Measurements from ENCODE around the gene FOCAD. TPM values are rescaled to one million over a fixed set of nuclear protein-coding genes. Genes with fewer than 3 reads are reported as not detected.

The FOCAD gene
- total RNA-seq, 2 experiments from 2014 or later = 13.8 to 18.5 TPM

DNA sequence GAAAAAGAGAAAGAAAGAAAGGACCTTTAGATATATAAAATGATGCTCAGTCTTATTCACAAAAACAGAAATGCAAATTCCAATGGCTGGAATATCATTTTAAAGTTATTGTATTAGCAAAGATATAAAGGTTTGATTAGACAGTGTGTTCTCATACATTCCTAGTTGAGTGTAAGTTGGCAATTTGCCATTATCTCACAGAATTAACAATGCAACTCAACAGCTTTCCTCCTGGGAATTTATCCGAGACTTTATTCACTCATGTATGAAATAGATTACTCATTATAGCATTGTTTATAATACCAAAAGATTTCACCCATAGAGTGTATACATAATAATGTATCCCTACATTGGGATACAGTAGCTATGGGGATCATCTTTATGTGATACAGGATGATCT, 34.7 kb upstream of the FOCAD start:
- Histone ChIP-seq H3K9me3 (ENCODE audit: low read length) (no peaks in the 10 kb centered on the region), H2AFZ (ENCODE audit: low read length) (no peak overlapping the region), H4K20me1 (ENCODE audit: insufficient read depth, low read length) (no peaks in the 10 kb centered on the region), H3K79me2 (ENCODE audit: insufficient read depth, low read depth, low read length) (no peaks in the 10 kb centered on the region), H3K4me2 (ENCODE audit: low read length) (no peak overlapping the region), H3K4me1 (ENCODE audit: insufficient read depth, low read length, poor library complexity, severe bottlenecking) (no peaks in the 10 kb centered on the region), H3K27ac (ENCODE audit: low read depth, low read length, poor library complexity, severe bottlenecking) (no peak overlapping the region), H3K4me3 (ENCODE audit: low read depth, low read length, poor library complexity, severe bottlenecking) (no peak overlapping the region), H3K9me2 (ENCODE audit: insufficient read depth, low read length) (no peaks in the 10 kb centered on the region), H3K36me3 (ENCODE audit: insufficient read depth, low read length) (no peaks in the 10 kb centered on the region)
- ChIA-PET POLR2A (interaction anchor here (1.0 kb wide), 1 partner anchor 123 kb away, joined by 3 read pairs; no protein-coding TSS in a partner anchor), CTCF (ENCODE audit: unreplicated experiment) (interaction anchor here (0.5 kb wide), 1 partner anchor 233 kb away, joined by 3 read pairs; no protein-coding TSS in a partner anchor)
- TF ChIP-seq EZH2phosphoT487 (IDR thresholded peaks at IDR 0.05; ENCODE audit: borderline replicate concordance, low read depth, low read length) = no peak
- TF ChIP-seq, protein P1, sequence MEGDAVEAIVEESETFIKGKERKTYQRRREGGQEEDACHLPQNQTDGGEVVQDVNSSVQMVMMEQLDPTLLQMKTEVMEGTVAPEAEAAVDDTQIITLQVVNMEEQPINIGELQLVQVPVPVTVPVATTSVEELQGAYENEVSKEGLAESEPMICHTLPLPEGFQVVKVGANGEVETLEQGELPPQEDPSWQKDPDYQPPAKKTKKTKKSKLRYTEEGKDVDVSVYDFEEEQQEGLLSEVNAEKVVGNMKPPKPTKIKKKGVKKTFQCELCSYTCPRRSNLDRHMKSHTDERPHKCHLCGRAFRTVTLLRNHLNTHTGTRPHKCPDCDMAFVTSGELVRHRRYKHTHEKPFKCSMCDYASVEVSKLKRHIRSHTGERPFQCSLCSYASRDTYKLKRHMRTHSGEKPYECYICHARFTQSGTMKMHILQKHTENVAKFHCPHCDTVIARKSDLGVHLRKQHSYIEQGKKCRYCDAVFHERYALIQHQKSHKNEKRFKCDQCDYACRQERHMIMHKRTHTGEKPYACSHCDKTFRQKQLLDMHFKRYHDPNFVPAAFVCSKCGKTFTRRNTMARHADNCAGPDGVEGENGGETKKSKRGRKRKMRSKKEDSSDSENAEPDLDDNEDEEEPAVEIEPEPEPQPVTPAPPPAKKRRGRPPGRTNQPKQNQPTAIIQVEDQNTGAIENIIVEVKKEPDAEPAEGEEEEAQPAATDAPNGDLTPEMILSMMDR (conservative IDR thresholded peaks at IDR 0.05; ENCODE audit: low read length) = no peak
- intact Hi-C loops (cut with micrococcal nuclease; ENCODE audit: unreplicated experiment) = no loop called here
- BruUV-seq (replicated peaks) = no TSS peak
- DNase-seq (ENCODE audit: low spot score) = no peak

DNA sequence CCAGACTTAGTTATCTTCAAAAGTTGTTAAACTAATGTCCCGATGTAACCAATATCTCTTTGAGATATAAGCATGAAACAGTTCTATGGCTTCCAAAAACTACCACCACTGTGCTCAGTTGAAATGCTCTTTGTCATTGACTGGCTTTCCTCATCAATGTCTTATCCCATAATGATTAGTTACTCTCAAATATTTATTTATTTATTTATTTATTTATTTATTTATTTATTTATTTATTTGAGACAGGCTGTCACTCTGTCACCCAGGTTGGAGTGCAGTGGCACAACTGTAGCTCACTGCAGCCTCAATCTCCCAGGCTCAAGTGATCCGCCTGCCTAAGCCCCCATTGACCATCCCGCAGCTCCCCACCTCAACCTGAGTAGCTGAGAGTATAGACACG, 33.7 kb upstream of the FOCAD start:
- CTCF ChIA-PET (ENCODE audit: unreplicated experiment) = no interaction called here
- H3K4me3 ChIP-seq (ENCODE audit: low read depth, low read length, poor library complexity, severe bottlenecking) = no peak overlapping the region
- no TSS peak for BruUV-seq (replicated peaks)
- no peaks in the 10 kb centered on the region for H3K36me3 ChIP-seq (ENCODE audit: insufficient read depth, low read length)
- H3K9me3 ChIP-seq (ENCODE audit: low read length) = no peaks in the 10 kb centered on the region
- H3K4me2 ChIP-seq (ENCODE audit: low read length) = no peak overlapping the region
- H3K9me2 ChIP-seq (ENCODE audit: insufficient read depth, low read length) = no peaks in the 10 kb centered on the region
- POLR2A ChIA-PET = interaction anchor here (0.6 to 1.1 kb wide), 4 partner anchors 64 to 291 kb away, joined by 3 to 4 read pairs (median 3); no protein-coding TSS in a partner anchor
- no peaks in the 10 kb centered on the region for H3K79me2 ChIP-seq (ENCODE audit: insufficient read depth, low read depth, low read length)
- DNase-seq (ENCODE audit: low spot score) = no peak
- H3K27ac ChIP-seq (ENCODE audit: low read depth, low read length, poor library complexity, severe bottlenecking) = no peak overlapping the region
- H3K4me1 ChIP-seq (ENCODE audit: insufficient read depth, low read length, poor library complexity, severe bottlenecking) = no peaks in the 10 kb centered on the region
- TF ChIP-seq EZH2phosphoT487 (IDR thresholded peaks at IDR 0.05; ENCODE audit: borderline replicate concordance, low read depth, low read length) = no peak
- TF ChIP-seq, protein P1 (conservative IDR thresholded peaks at IDR 0.05; ENCODE audit: low read length) = no peak
- H2AFZ ChIP-seq (ENCODE audit: low read length) = no peak overlapping the region
- H4K20me1 ChIP-seq (ENCODE audit: insufficient read depth, low read length) = no peaks in the 10 kb centered on the region
- intact Hi-C loops (cut with micrococcal nuclease; ENCODE audit: unreplicated experiment) = no loop called here

DNA sequence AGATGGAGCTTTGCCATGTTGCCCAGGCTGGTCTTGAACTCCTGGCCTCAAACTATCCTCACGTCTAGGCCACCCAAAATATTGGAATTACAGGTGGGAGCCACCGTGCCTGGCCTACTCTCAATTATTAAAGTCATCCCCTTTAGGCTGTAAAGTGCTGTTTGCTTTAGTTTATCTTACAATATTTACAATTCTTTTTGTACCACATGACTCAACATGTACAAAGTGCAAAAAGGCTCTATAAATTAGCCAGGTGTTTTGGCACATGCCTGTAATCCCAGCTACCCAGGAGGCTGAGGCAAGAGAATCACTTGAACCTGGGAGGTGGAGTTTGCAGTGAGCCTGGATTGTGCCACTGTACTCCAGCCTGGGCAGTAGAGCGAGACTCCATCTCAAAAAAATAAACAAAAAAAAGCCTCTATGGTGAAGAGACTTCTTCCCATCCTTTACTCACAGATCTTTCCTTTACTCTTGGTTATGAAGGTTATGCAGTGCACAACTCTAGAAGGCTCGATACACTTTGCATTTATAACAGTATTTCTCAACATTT, 33.2 kb upstream of the FOCAD start:
- Histone ChIP-seq H3K4me2 (ENCODE audit: low read length) (no peak overlapping the region), H3K4me1 (ENCODE audit: insufficient read depth, low read length, poor library complexity, severe bottlenecking) (no peaks in the 10 kb centered on the region), H4K20me1 (ENCODE audit: insufficient read depth, low read length) (no peaks in the 10 kb centered on the region), H3K9me2 (ENCODE audit: insufficient read depth, low read length) (no peaks in the 10 kb centered on the region), H3K36me3 (ENCODE audit: insufficient read depth, low read length) (no peaks in the 10 kb centered on the region), H3K79me2 (ENCODE audit: insufficient read depth, low read depth, low read length) (no peaks in the 10 kb centered on the region), H3K27ac (ENCODE audit: low read depth, low read length, poor library complexity, severe bottlenecking) (no peak overlapping the region), H3K4me3 (ENCODE audit: low read depth, low read length, poor library complexity, severe bottlenecking) (no peak overlapping the region), H2AFZ (ENCODE audit: low read length) (no peak overlapping the region), H3K9me3 (ENCODE audit: low read length) (no peaks in the 10 kb centered on the region)
- BruUV-seq (replicated peaks) = no TSS peak
- ChIA-PET POLR2A (interaction anchor here (0.6 to 1.1 kb wide), 6 partner anchors 24 to 290 kb away, joined by 3 to 4 read pairs (median 3); no protein-coding TSS in a partner anchor), CTCF (ENCODE audit: unreplicated experiment) (no interaction called here)
- DNase-seq (ENCODE audit: low spot score) = no peak
- TF ChIP-seq, protein P1 (conservative IDR thresholded peaks at IDR 0.05; ENCODE audit: low read length) = no peak
- TF ChIP-seq EZH2phosphoT487 (IDR thresholded peaks at IDR 0.05; ENCODE audit: borderline replicate concordance, low read depth, low read length) = no peak
- intact Hi-C loops (cut with micrococcal nuclease; ENCODE audit: unreplicated experiment) = no loop called here
